Endothelial cell of umbilical vein (primary cell): Measurements from ENCODE around the gene PITPNB.

Experiments
- EZH2 ChIP-seq: IDR thresholded peaks from 2 replicates; pipeline ENCODE4 v1.6.1; 2012; ENCODE audit warnings: borderline replicate concordance, low read depth, mild to moderate bottlenecking, moderate library complexity, low read length, inconsistent platforms; ENCODE audit not compliant: severe bottlenecking
- FOS ChIP-seq: IDR thresholded peaks from 2 replicates; pipeline ENCODE4 v1.6.1; 2011; ENCODE audit warnings: mild to moderate bottlenecking, low read length, moderate library complexity, borderline replicate concordance; ENCODE audit not compliant: insufficient read depth
- GATA2 ChIP-seq: IDR thresholded peaks from 2 replicates; pipeline ENCODE4 v1.7.0; 2011; ENCODE audit warnings: low read depth, mild to moderate bottlenecking, moderate library complexity, mixed read lengths, low read length; ENCODE audit not compliant: insufficient read length, insufficient read depth
- JUN ChIP-seq: IDR thresholded peaks from 2 replicates; pipeline ENCODE4 v1.6.1; 2011; ENCODE audit warnings: borderline replicate concordance, low read depth; ENCODE audit not compliant: insufficient read length, insufficient read depth
- MYC ChIP-seq: IDR thresholded peaks from one replicate; pipeline ENCODE4 v1.6.1; 2011; ENCODE audit warnings: mild to moderate bottlenecking, low read depth, low read length
- POLR2A ChIP-seq: IDR thresholded peaks from 2 replicates; pipeline ENCODE4 v1.6.1; 2012; ENCODE audit warnings: low read depth, mild to moderate bottlenecking, control low read depth, low read length
- POLR2AphosphoS5 ChIP-seq: IDR thresholded peaks from 2 replicates; pipeline ENCODE4 v1.6.1; 2012; ENCODE audit warnings: low read depth, mild to moderate bottlenecking, control low read depth, low read length, moderate library complexity; ENCODE audit not compliant: insufficient read depth
- TF ChIP-seq, protein P1 (sequence below), 2 donors: IDR thresholded peaks; 1 replicate in 1 of 2; 2 replicates in 1 of 2; pipeline ENCODE4 v1.5.1; 2011; ENCODE audit warnings: low read length in 2 of 2, mild to moderate bottlenecking in 2 of 2, moderate library complexity in 2 of 2, control low read depth in 1 of 2, inconsistent platforms in 1 of 2, low read depth in 1 of 2; ENCODE audit not compliant: insufficient read depth in 1 of 2; ENCODE audit errors: extremely low read depth in 1 of 2
- TF ChIP-seq, protein P2 (sequence below): IDR thresholded peaks from 2 replicates; pipeline ENCODE4 v1.6.1; 2011; ENCODE audit not compliant: insufficient read depth, insufficient read length

DNA sequence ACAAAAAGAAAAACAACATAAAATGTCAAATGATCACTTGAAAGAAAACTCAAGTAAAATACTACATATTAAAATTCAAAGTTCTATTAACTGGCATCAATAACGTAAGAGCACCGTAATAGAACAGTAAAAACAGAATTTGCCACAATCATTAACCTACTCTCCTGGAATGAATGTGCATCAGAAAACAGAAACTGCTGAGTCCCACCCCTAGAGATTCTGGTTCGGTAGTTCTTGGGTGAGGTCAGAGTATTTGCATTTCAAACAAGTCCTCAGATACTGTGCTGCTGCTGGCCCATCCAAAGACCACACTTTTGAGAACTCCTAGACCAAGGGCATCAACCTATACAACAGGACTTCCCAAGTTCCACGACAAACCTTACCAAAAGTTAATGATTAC lies 23.5 kb downstream of the PITPNB start:
- TF ChIP-seq, protein P1, sequence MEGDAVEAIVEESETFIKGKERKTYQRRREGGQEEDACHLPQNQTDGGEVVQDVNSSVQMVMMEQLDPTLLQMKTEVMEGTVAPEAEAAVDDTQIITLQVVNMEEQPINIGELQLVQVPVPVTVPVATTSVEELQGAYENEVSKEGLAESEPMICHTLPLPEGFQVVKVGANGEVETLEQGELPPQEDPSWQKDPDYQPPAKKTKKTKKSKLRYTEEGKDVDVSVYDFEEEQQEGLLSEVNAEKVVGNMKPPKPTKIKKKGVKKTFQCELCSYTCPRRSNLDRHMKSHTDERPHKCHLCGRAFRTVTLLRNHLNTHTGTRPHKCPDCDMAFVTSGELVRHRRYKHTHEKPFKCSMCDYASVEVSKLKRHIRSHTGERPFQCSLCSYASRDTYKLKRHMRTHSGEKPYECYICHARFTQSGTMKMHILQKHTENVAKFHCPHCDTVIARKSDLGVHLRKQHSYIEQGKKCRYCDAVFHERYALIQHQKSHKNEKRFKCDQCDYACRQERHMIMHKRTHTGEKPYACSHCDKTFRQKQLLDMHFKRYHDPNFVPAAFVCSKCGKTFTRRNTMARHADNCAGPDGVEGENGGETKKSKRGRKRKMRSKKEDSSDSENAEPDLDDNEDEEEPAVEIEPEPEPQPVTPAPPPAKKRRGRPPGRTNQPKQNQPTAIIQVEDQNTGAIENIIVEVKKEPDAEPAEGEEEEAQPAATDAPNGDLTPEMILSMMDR (IDR thresholded peaks at IDR 0.05; ENCODE audit: extremely low read depth in 1 of 2, insufficient read depth in 1 of 2, low read depth in 1 of 2, low read length in 2 of 2) = no peak
- TF ChIP-seq, protein P2, sequence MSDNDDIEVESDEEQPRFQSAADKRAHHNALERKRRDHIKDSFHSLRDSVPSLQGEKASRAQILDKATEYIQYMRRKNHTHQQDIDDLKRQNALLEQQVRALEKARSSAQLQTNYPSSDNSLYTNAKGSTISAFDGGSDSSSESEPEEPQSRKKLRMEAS = no peak
- no peak for TF ChIP-seq POLR2A
- TF ChIP-seq JUN = no peak
- no peak for TF ChIP-seq POLR2AphosphoS5
- no peak for TF ChIP-seq FOS
- TF ChIP-seq EZH2 = no peak
- TF ChIP-seq GATA2 = no peak
- TF ChIP-seq MYC = no peak
